ENCODE measurements around the gene TFAP2A.
A peak's percentile ranks its signal among the peaks of the same experiment; 100 is the strongest.

The TFAP2A gene

GRCh38 chr6:10412461-10413261, 2.2 kb downstream of the TFAP2A start:
- DNase-seq = no peak

GRCh38 chr6:10411971-10412460, 2.9 kb downstream of the TFAP2A start:
- DNase-seq = peak in 1 of 2 experiments; percentile 21

GRCh38 chr6:10411131-10411970, 3.5 kb downstream of the TFAP2A start:
- no peak for DNase-seq

- DNase-seq = no peak
Measured at GRCh38 chr6:10410207-10411050, 4.4 kb downstream of the TFAP2A start.

DNA sequence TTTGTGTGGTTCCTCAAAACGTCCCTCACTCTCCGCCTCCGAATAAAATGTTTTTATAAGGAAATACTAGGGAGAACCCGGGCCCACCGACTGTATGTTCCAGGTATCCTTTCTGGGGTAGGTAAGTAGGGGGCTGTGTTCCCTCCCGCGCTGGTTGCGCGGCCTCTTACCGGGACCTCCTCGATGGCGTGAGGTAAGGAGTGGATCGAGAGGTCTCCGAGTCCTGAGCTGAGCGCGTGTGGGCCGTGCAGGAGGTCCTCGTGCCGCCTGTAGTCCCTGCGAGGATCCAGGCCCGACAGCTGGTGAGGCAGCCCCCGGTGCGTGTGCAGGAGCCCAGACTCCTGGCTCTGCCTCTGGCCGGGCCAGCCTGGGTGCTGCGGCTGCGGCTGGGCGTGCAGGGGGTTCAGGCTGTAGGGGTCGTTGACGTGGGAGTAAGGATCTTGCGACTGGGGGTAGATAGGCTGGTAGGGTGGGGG, 5.1 kb downstream of the TFAP2A start:
- DNase-seq = no peak

DNA sequence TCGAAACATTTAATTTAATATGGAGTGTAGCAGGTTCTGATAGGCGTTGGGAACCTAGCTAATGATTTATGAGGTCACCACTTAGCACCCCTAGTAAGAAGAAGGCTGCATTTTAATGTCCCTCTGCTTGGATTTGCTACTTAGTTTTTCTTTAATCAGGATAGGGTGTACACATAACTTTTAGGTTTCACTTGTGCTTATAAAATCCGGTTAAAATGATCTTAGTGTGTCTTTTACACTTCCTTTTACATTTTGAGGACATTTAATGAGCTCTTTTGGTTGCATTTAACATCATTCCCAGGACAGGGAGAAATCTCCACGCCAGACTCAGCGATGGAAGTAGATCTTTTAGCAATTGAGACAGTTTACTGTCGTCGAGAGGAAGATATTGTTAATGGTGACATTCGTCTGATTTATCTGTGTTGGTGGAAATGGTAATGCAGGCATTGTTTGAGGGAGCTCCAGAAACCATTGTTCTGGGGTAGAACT, 5.6 kb downstream of the TFAP2A start:
- DNase-seq = no peak

- DNase-seq = no peak
Measured at GRCh38 chr6:10408457-10408856, 6.4 kb downstream of the TFAP2A start.

- no peak for DNase-seq
Measured at GRCh38 chr6:10407674-10408054, 7.2 kb downstream of the TFAP2A start.

DNA sequence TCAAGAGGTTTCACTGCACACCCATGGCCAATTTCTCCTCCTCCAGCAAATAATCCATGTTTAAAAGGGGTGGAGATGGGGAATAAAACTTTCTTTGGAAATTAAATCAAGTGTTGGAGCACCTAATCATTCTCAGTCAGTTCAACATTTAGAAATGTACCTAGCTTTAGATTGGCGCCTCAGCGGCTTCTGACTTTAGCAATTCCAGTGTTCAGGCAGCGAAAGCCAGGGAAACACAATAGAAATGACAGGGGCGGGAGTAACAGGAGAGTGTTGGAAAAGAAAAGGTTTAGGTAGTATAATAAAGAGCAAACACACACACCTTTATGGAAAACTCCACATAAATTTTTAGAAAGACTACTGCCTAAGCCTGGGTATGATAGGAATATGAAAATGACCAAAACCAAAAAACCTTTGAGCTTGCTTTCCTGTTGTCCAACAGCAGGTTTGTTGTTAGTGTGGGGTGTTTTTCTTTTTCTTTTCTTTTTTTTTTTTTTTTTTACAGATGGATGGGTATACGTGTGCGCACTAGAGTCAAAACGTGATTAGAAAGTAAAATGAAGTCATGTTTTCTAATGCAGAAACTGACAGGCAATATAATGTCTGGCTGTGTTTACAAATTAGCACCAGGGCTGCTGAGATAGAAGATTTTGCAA, 7.7 kb downstream of the TFAP2A start:
- DNase-seq = no peak

- no peak for DNase-seq
Measured at GRCh38 chr6:10406556-10406955, 8.3 kb downstream of the TFAP2A start.

GRCh38 chr6:10405513-10405900, 9.4 kb downstream of the TFAP2A start:
- no peak for DNase-seq

- no peak for DNase-seq
Measured at GRCh38 chr6:10404799-10405512, 9.9 kb downstream of the TFAP2A start.

GRCh38 chr6:10404107-10404798, 10.6 kb downstream of the TFAP2A start:
- peak; percentile 65 to 75 for DNase-seq

GRCh38 chr6:10403385-10404106, 11.3 kb downstream of the TFAP2A start:
- DNase-seq = no peak

DNA sequence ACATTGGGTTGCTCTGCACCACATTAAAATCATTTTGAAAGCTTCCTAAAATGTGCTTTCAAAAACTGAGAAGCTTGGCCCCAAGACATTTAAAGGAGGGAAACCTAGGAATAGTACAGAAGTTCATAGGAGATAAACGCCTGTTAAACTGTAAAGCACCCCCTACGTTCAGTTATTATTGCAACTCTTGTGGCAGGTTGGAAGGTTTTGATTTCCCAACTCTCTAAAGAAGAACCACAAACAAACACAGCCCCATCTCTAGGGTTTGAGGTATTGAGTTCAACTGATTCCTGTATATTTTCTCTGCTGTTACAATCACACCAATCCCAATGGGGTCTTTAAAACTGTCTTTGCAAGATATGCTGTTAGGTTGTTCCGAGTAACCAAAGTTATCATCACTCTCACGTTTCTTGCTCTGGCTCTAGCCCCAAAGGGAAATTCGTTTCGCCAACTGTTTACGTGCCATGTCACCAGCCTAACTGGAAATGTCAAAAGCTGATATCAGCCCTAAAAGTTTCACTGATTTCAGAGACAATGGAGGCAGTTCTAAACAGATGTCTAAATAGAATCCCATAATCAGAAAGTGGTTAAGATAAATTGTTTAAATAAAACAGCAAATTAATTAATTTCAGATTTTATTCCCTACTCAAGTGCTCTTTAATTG, 12.1 kb downstream of the TFAP2A start:
- no peak for DNase-seq

- no peak for DNase-seq
Measured at GRCh38 chr6:10401632-10402223, 13.1 kb downstream of the TFAP2A start.

- no peak for DNase-seq
Measured at GRCh38 chr6:10401004-10401536, 13.8 kb downstream of the TFAP2A start.

- DNase-seq = no peak
Measured at GRCh38 chr6:10400330-10400729, 14.5 kb downstream of the TFAP2A start.

- DNase-seq = no peak
Measured at GRCh38 chr6:10399451-10399850, 15.4 kb downstream of the TFAP2A start.

Measured in activated CD4-positive, alpha-beta T cell treated with anti-CD3 and anti-CD28 coated beads, Interleukin-2, amount 50 U/mL, for 4 hours (primary cell).